Aorta (tissue), 5 donors: ENCODE results near the gene HDHD5. TPM values are rescaled to one million over a fixed set of nuclear protein-coding genes. Genes with fewer than 3 reads are reported as not detected.

Experiments
- ATAC-seq: fragments of 200-7000 bp; cut with Tn5 transposase; one replicate; pipeline ENCODE4 v1.9.1; 2022; ENCODE audit warnings: moderate library complexity; ENCODE audit not compliant: low FRiP score
- DNase-seq, 2 donors: peaks; one replicate each; pipeline ENCODE4 v3.0.0-alpha.2; 2020
- H3K27ac ChIP-seq, 2 donors: one replicate each; pipeline ENCODE4 v1.5.1; 2013; ENCODE audit warnings: low read length in 2 of 2, mild to moderate bottlenecking in 2 of 2, moderate library complexity in 2 of 2, control low read depth in 1 of 2, inconsistent platforms in 1 of 2, low read depth in 1 of 2
- H3K27me3 ChIP-seq, 2 donors: one replicate each; pipeline ENCODE4 v1.6.1; 2013; ENCODE audit warnings: control low read depth in 1 of 2, low read length in 1 of 2, mild to moderate bottlenecking in 1 of 2, moderate library complexity in 1 of 2; ENCODE audit not compliant: insufficient read depth in 2 of 2, control insufficient read depth in 1 of 2
- H3K36me3 ChIP-seq, 2 donors: one replicate each; pipeline ENCODE4 v1.6.1; 2013; ENCODE audit warnings: control low read depth in 1 of 2, low read length in 1 of 2, mild to moderate bottlenecking in 1 of 2; ENCODE audit not compliant: insufficient read depth in 2 of 2, control insufficient read depth in 1 of 2
- H3K4me1 ChIP-seq, 2 donors: one replicate each; pipeline ENCODE4 v1.6.1; 2013; ENCODE audit warnings: low read length in 2 of 2, control low read depth in 1 of 2, mild to moderate bottlenecking in 1 of 2, moderate library complexity in 1 of 2; ENCODE audit not compliant: insufficient read depth in 2 of 2, control insufficient read depth in 1 of 2
- H3K4me3 ChIP-seq, 2 donors: one replicate each; pipeline ENCODE4 v1.5.1; 2013; ENCODE audit warnings: low read length in 2 of 2, control low read depth in 1 of 2, mild to moderate bottlenecking in 1 of 2
- H3K9me3 ChIP-seq: one replicate; pipeline ENCODE4 v1.6.1; 2013; ENCODE audit warnings: mild to moderate bottlenecking, low read length; ENCODE audit not compliant: control insufficient read depth
- WGBS, 2 donors: extraction: QIAGEN DNeasy Blood & Tissue Kit; methylation state at CpG; one replicate each; pipeline ENCODE4 v1.1.7; 2013; 5-methylcytosine and 5-hydroxymethylcytosine counted together
- intact Hi-C, 2 donors: fragments of 100-400 bp; cut with DNase I; formaldehyde crosslinking; loops; one replicate each; pipeline versions ENCODE4 v1.14.2 to v1.15.0; 2022
- polyA plus RNA-seq, 2 donors: library from polyadenylated mRNA; stranded (reverse); fragments of 200-250 nt; gene quantifications; one replicate each; pipeline ENCODE4 v1.2.3, GENCODE V29; 2013
- total RNA-seq, 2 donors: library from RNA; stranded (reverse); fragmentation: NEBNext Ultra II Directional; extraction: Animal tissue kit (Norgen Biotek cat#: 25700); gene quantifications; one replicate each; pipeline ENCODE4 v1.2.1, GENCODE V29; 2021
- donor health status: healthy with polysubstance abuse.
- donor health status: Bipolar disorder and iron deficiency.
- donor health status: DM: no; HTN: no; CAD: no.
- donor health status: DM: no; HTN: no; CAD: no.
- donor health status: DM: yes; HTN: yes; CAD: no.

Gene HDHD5
- total and polyA plus RNA-seq, 4 donors, result 15.1 to 30.6 (median 19.4) TPM

GRCh38 chr22:17135153-17135760 lies 23.8 kb downstream of the HDHD5 start:
- H3K36me3 ChIP-seq, result peaks cover 0 to 10% of the 10 kb centered on the region in 2 donors
- H3K4me1 ChIP-seq, result no peaks in the 10 kb centered on the region
- 86 to 89% methylated on average over 15 of the region's 15 CpGs for WGBS, 2 donors
- intact Hi-C loops, result no loop called here
- no peak overlapping the region for H3K27ac ChIP-seq
- no peaks in the 10 kb centered on the region for H3K27me3 ChIP-seq
- ATAC-seq, result no peak
- DNase-seq, result peak in 1 of 2 donors; percentile 40
- no peak overlapping the region for H3K4me3 ChIP-seq
- no peaks in the 10 kb centered on the region for H3K9me3 ChIP-seq

GRCh38 chr22:17133137-17133536 lies 25.9 kb downstream of the HDHD5 start:
- Histone ChIP-seq H3K9me3 (no peaks in the 10 kb centered on the region), H3K4me1 (no peaks in the 10 kb centered on the region), H3K27me3 (no peaks in the 10 kb centered on the region), H3K36me3 (peaks cover 0 to 7% of the 10 kb centered on the region in 2 donors), H3K27ac (no peak overlapping the region), H3K4me3 (no peak overlapping the region)
- ATAC-seq (no peak), DNase-seq (peak in 1 of 2 donors; percentile 63)
- WGBS, 2 donors, result 95 to 96% methylated on average over 7 of the region's 7 CpGs
- intact Hi-C loops, result no loop called here

GRCh38 chr22:17132112-17132511 lies 27.0 kb downstream of the HDHD5 start:
- WGBS, 2 donors, result 4 to 5% methylated on average over 2 of the region's 2 CpGs

GRCh38 chr22:17131686-17132085 lies 27.4 kb downstream of the HDHD5 start:
- Histone ChIP-seq H3K9me3 (no peaks in the 10 kb centered on the region), H3K4me1 (no peaks in the 10 kb centered on the region), H3K27ac (no peak overlapping the region), H3K36me3 (peaks cover 0 to 2% of the 10 kb centered on the region in 2 donors), H3K4me3 (no peak overlapping the region), H3K27me3 (no peaks in the 10 kb centered on the region)
- ATAC-seq (no peak), DNase-seq (peak in 1 of 2 donors; percentile 26)
- 35 to 36% methylated on average over 5 of the region's 5 CpGs for WGBS, 2 donors
- intact Hi-C loops, result no loop called here

More at GRCh38 chr22:17132112-17132511, 27.0 kb downstream of the HDHD5 start:
- Histone ChIP-seq H3K4me1 (no peaks in the 10 kb centered on the region), H3K4me3 (no peak overlapping the region), H3K36me3 (peaks cover 0 to 2% of the 10 kb centered on the region in 2 donors), H3K27ac (no peak overlapping the region), H3K9me3 (no peaks in the 10 kb centered on the region), H3K27me3 (no peaks in the 10 kb centered on the region)
- no peak for ATAC-seq
- intact Hi-C loops, result no loop called here
- peak in 1 of 2 donors; percentile 1 for DNase-seq

GRCh38 chr22:17130199-17130598 lies 28.9 kb downstream of the HDHD5 start:
- H3K9me3 ChIP-seq, result no peaks in the 10 kb centered on the region
- peak in 1 of 2 donors; percentile 12 for DNase-seq
- no peak overlapping the region for H3K4me3 ChIP-seq
- no peak for ATAC-seq
- no peaks in the 10 kb centered on the region for H3K4me1 ChIP-seq
- peaks cover 0 to 2% of the 10 kb centered on the region in 2 donors for H3K36me3 ChIP-seq
- H3K27me3 ChIP-seq, result no peaks in the 10 kb centered on the region
- no peak overlapping the region for H3K27ac ChIP-seq
- intact Hi-C loops, result no loop called here
- WGBS, 2 donors, result 86 to 90% methylated on average over 1 of the region's 1 CpG

GRCh38 chr22:17121233-17122195 lies 37.6 kb downstream of the HDHD5 start, which contains the start of gene TMEM121B:
TSS of gene TMEM121B (minus strand) at chr22:17121360. CDS start at chr22:17121127, 233 bp downstream.
- Histone ChIP-seq H3K27ac (no peak within 1 kb of the TSS), H3K9me3 (no peaks in the 10 kb centered on the region), H3K4me3 (peak within 1 kb of the TSS; percentile 9 to 52), H3K27me3 (peaks cover 0 to 2% of the 10 kb centered on the region in 2 donors), H3K36me3 (no peaks in the 10 kb centered on the region), H3K4me1 (no peaks in the 10 kb centered on the region)
- intact Hi-C loops, result no loop called here
- 6 to 7% methylated on average over 44 to 69 of the region's 69 CpGs for WGBS, 2 donors
- ATAC-seq, result peak; percentile 44
- peak; percentile 84 to 89 for DNase-seq

- no peak for DNase-seq
- peaks cover 0 to 2% of the 10 kb centered on the region in 2 donors for H3K27me3 ChIP-seq
- intact Hi-C loops, result no loop called here
- no peak overlapping the region for H3K27ac ChIP-seq
- no peaks in the 10 kb centered on the region for H3K9me3 ChIP-seq
- H3K4me1 ChIP-seq, result no peaks in the 10 kb centered on the region
- no peak for ATAC-seq
- WGBS, 2 donors, result 0 to 1% methylated on average over 27 to 70 of the region's 70 CpGs
- H3K4me3 ChIP-seq, result peak overlapping the region; percentile 9 to 52
- H3K36me3 ChIP-seq, result no peaks in the 10 kb centered on the region
Observed at GRCh38 chr22:17120711-17121232, 38.3 kb downstream of the HDHD5 start.

- ATAC-seq, result no peak
- DNase-seq, result peak; percentile 76 to 86
- no peak overlapping the region for H3K27ac ChIP-seq
- H3K4me1 ChIP-seq, result no peaks in the 10 kb centered on the region
- WGBS, 2 donors, result 2% methylated on average over 14 to 45 of the region's 45 CpGs
- no peaks in the 10 kb centered on the region for H3K36me3 ChIP-seq
- H3K9me3 ChIP-seq, result no peaks in the 10 kb centered on the region
- H3K4me3 ChIP-seq, result peak overlapping the region; percentile 9 to 11
- intact Hi-C loops, result no loop called here
- H3K27me3 ChIP-seq, result peaks cover 0 to 2% of the 10 kb centered on the region in 2 donors
Observed at GRCh38 chr22:17120281-17120680, 38.8 kb downstream of the HDHD5 start.
